T47D (cell line): ENCODE results near the gene PPM1D.
"Not testable (repeated sequence)": the region's sequence is repeated elsewhere in the genome, so short reads cannot be mapped to it uniquely, and the experiment has no call there.

Source experiments
- DNase-seq, 2 experiments: peaks; one replicate each; pipeline versions ENCODE4 v3.0.0 to v3.0.0-alpha.2; 2011 to 2012; ENCODE audit warnings: low read depth in 1 of 2, low spot score in 1 of 2
- JUND ChIP-seq: IDR thresholded peaks from 2 replicates; pipeline ENCODE4 v1.6.1; 2012; ENCODE audit warnings: low read depth
- in situ Hi-C: cut with HindIII; loops from 2 replicates; pipeline ENCODE4 v1.10.0; 2016; ENCODE audit warnings: low sequenced_read_pairs, low pct_unique_long_range_greater_than_20kb

The PPM1D gene

DNA sequence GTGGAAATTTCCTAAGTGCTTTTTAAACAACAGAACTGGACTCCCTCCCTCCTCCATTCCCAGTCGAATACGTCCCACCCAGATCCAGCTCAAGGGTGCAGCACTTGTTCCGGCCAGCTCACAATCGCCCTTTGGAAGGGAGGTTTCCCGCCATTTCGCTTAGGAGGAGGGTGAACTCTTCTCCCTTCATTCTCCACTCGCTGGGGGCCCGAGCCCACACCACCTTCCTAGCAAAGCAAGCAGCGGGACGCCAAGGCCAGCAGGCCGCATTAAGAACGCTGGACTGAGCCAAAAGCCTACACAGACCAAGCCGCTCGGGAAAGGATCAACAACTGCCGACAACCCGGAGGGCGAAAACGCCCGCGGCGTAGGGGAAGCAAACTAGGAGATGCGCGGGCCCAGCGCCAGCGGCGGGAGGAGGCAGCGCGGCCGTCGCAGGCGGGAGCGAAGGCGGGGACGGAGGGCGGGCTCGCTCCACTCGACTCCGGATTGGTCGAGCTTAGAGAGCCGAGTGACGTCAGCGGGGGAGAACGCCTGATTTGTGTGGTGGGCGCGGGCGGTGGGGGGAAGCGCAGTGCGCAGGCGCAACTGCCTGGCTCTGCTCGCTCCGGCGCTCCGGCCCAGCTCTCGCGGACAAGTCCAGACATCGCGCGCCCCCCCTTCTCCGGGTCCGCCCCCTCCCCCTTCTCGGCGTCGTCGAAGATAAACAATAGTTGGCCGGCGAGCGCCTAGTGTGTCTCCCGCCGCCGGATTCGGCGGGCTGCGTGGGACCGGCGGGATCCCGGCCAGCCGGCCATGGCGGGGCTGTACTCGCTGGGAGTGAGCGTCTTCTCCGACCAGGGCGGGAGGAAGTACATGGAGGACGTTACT is at the start of gene PPM1D:
PPM1D (plus strand) TSS at position 574 of the 870 bp plus-strand sequence; CDS start at position 796, 222 bp downstream.
- in situ Hi-C loops, result no loop called here
- TF ChIP-seq JUND, result no peak
- DNase-seq, result peak; percentile 99 to 100

DNA sequence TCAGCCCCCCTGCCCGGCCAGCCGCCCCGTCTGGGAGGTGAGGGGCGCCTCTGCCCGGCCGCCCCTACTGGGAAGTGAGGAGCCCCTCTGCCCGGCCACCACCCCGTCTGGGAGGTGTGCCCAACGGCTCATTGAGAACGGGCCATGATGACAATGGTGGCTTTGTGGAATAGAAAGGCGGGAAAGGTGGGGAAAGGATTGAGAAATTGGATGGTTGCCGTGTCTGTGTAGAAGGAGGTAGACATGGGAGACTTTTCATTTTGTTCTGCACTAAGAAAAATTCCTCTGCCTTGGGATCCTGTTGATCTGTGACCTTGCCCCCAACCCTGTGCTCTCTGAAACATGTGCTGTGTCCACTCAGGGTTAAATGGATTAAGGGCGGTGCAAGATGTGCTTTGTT is 47.7 kb upstream of the PPM1D start:
- DNase-seq, in situ Hi-C loops: not testable (repeated sequence)

GRCh38 chr17:60554377-60554788 is 45.6 kb upstream of the PPM1D start:
- in situ Hi-C loops, result no loop called here
- no peak for DNase-seq
- no peak for TF ChIP-seq JUND

DNA sequence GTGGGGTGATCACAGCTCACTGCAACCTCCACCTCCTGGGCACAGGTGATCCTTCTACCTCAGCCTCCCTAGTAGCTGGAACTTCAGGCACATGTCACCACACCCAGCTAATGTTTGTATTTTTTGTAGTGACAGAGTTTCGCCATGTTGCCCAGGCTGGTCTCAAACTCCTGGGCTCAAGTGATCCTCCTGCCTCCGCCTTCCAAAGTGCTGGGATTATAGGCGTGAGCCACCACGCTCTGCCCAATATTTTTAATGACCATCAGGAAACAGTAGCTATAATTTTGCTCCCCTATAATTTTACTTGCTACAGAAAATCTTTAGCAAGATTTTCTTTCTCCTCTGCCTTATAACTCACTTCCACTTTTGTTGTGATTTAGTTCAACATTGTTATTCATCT is 44.2 kb upstream of the PPM1D start:
- DNase-seq, result no peak
- no peak for TF ChIP-seq JUND
- in situ Hi-C loops, result no loop called here

- DNase-seq, result peak in 1 of 2 experiments; percentile 51
- in situ Hi-C loops, result no loop called here
- no peak for TF ChIP-seq JUND
These were observed 42.2 kb upstream of the PPM1D start for GRCh38 chr17:60557805-60558204.

- DNase-seq, result no peak
- TF ChIP-seq JUND, result no peak
- in situ Hi-C loops, result no loop called here
These were observed 40.4 kb upstream of the PPM1D start for GRCh38 chr17:60559659-60559994.

DNA sequence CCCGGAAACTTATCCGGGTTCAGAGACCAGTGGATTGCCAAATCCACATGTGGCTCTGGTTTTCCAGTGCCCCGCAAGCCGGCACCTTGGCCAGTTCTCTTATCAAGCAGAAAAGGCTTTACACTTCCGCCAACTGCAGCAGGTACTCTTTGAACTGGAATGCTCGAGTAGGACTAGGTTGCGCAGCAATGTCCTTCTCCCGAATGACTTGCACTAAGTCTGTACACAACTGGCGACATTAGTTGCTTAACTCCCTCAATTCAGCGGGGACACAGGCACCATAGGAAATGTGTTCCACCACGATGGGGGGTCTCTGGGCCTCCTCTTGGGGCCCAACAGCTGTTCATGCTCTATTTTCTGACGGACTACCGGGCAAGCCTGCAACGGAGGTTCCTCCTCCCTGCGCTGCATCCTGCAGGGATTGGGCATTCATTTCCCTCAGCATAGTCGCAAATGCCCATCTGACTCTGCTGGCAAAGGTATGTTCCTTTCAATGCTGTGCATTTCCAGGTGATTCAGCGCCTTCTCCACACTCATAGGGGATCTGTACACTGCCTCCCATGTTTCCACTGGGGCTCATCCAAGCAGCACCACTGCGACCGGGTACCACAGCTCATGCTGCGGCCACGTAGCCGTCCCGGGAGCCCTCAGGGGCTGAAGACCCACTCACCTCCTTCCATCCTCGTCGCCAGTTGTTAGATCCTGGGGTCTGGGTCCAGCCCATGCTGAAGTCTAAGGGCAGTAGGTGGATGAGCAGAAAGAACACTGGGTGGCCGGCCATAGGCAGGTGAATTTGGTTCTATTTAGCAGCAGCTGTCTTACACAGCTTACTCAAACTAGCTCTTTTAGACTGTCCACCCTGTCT is 39.8 kb upstream of the PPM1D start:
- in situ Hi-C loops, result no loop called here

GRCh38 chr17:60560860-60561257 is 39.1 kb upstream of the PPM1D start:
- DNase-seq, result no peak
- in situ Hi-C loops, result no loop called here
- no peak for TF ChIP-seq JUND

More for the DNA sequence above, 39.8 kb upstream of the PPM1D start:
- TF ChIP-seq JUND, result no peak
- no peak for DNase-seq

GRCh38 chr17:60562421-60562820 is 37.6 kb upstream of the PPM1D start:
- no peak for TF ChIP-seq JUND
- DNase-seq, result no peak
- in situ Hi-C loops, result no loop called here

DNA sequence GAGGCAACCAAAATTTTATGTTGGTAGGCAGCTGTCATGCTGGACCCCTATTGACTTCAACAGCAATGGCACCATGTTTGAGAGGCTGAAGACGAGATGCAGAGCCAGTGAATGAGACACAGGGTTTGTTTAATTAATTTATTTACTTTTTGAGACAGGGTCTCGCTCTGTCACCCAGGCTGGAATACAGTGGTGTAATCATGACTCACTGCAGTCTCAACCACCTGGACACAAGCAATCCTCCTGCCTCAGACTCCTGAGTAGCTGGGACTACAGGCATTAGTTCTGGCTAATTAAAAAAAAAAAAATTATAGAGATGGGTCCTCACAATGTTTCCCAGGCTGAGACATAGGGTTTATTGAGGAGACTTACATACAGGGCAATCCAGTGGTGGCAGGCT is 36.2 kb upstream of the PPM1D start:
- DNase-seq, result no peak
- TF ChIP-seq JUND, result no peak
- in situ Hi-C loops, result no loop called here

- in situ Hi-C loops, result no loop called here
- no peak for DNase-seq
- TF ChIP-seq JUND, result no peak
These were observed 34.8 kb upstream of the PPM1D start for GRCh38 chr17:60565233-60565632.

DNA sequence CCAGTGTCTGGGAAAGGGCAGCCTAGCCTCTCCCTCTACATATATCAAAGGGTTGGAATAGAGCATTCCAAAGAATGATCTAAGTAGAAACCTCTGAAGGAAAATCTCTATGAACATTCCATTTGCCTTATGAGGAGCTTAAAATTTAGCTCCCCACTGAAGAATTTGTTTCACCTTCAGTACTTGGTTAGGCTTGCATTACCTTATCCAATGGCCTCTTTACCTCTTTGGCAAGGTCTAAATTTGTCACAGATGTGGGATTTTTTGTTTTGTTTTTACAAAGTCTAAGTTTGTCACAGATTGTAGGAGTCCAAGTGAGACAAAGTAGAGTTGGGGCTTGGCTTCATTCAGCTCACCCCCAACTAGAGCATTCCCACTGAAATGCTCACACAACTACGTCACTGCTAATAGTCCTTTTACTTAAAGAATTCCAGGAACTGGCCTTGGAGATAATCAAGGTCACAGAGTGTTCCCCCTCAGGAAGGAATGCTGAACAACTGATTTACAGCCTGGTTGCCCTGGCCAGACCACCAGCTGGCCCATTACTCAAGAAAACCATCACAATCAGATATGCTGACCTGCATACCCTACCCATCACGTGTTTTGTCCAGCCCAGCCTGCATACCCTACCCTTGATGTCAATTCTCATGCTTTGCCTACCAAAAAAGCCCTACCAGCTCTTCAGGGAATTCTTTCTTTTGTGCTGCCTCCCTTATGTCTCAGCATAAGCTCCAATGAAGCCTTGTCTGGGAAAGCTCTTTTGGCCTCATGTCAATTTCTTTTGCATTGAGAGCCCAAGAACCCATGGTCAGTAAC is 26.5 kb upstream of the PPM1D start:
- DNase-seq, result no peak
- in situ Hi-C loops, result no loop called here
- TF ChIP-seq JUND, result no peak
